NCI-H460 (cell line): ENCODE data around the gene FCHO2. TPM values are rescaled to one million over a fixed set of nuclear protein-coding genes. Genes with fewer than 3 reads are reported as not detected.

Experiments
- DNase-seq: peaks from one replicate; pipeline ENCODE4 v3.0.0-alpha.2; 2016; ENCODE audit warnings: low read depth; ENCODE audit errors: extremely low read depth
- total RNA-seq: library from RNA; depleted of rRNA; stranded (reverse); fragments of >200 nt; shearing (Covaris generic); gene quantifications from 2 replicates; pipeline ENCODE4 v1.2.3, GENCODE V29; 2014

FCHO2 gene
- total RNA-seq, 1 experiment from 2014 or later, result 17.9 TPM

DNA sequence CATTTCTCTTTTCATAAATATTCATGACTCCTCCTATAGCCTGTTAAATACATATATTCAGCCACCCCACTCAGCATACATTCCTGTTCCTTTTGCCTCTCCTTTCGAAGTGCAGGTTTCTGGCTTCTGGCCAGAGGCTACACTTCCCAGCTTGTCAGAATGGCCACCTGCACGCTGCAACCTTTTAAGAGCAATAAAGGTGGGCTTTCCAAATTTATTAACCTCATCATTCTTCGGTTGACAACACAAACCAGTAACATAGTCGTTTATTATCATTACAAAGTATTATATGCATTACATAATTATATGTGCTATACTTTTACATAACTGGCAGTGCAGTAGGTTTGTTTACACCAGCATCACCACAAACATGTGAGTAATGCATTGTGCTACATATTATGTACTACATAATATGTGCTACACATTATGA lies 148.0 kb downstream of the FCHO2 start:
- DNase-seq, result no peak

DNA sequence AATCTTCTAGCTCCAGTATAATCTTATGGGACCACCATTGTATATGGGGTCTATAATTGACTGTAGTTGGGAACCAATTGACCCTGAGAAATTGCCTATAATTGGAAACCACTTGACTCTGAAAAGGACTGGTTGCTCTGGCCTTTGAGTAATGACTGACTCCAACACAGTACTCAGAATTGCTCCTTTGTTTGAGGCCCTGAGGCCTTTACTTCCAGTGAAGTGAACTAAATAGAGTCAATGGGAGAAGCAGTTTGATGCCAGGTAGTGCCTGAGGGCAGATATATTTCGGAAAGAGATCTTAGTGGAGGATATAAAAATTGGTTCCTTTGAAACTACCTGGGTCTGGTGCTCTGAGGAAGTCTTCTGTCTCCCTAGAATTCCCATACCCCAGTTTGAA lies 148.5 kb downstream of the FCHO2 start:
- no peak for DNase-seq

DNA sequence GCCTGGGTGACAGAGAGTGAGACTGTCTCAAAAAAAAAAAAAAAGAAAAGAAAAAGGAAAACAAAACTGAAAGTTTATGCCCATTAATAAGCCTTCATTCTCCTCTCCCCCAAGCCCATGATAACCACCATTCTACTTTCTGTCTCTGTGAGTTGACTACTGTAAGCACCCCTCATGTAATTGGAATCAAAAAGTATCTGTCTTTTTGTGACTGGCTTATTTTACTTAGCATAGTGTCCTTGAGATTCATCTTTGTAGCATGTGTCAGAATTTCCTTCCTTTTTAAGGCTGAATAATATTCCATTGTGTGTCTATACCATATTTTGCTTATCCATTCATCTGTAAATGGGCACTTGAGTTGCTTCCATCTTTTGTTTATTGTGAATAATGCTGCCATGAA lies 150.5 kb downstream of the FCHO2 start:
- no peak for DNase-seq

DNA sequence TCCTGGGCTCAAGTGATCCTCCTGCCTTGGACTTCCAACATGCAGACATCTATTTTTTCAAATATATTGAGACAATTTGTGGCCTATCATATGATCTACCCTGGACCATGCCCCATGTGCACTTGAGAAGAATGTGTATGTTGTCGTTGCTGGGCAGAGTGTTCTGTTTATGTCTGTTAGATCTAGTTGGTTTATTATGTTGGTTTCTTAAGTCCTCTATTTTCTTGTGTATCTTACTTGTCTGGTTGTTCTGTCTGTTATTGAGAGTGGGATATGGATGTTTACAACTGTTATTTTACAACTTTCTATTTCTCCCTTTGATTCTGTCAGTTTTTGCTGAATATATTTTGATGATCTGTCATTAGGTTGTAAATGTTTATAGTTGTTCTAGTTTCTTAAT lies 154.3 kb downstream of the FCHO2 start:
- DNase-seq, result no peak

DNA sequence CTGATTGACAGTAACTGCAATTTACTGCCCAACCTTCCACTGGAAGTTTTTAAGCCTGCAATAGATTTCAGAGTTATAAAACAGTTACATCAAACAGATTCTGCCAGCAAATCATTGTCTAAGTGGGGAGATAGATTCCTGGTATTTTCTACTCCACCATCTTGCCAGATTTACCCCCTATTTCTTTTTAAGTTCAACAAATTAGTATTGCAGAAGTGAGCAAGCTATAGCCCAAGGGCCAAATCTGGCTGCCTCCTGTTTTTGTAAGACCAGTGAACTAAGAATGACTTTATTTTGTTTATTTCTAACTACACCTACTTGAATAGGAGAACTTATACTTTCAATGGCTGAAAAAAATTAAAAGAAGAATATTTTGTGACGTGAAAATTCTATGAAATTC lies 155.7 kb downstream of the FCHO2 start:
- no peak for DNase-seq

DNA sequence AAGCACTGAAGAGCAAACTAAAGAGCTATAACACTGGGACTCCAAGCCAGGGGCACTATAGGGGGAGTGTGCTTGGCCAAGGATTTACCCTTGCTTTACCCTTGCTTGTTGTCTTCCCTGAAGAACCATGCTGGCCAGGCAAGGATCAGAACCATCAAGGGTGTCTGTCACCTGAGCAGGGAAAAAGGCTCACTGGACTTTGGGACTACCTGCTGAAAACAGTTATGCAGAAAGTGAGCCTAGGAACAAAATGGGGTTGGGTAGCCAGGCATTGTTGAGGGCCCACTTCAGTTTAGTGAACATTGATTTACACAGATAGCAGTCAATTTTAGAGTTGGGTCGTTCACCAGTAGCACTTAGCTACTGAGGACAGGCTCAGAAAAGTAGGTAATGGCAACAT lies 156.5 kb downstream of the FCHO2 start:
- DNase-seq, result no peak

DNA sequence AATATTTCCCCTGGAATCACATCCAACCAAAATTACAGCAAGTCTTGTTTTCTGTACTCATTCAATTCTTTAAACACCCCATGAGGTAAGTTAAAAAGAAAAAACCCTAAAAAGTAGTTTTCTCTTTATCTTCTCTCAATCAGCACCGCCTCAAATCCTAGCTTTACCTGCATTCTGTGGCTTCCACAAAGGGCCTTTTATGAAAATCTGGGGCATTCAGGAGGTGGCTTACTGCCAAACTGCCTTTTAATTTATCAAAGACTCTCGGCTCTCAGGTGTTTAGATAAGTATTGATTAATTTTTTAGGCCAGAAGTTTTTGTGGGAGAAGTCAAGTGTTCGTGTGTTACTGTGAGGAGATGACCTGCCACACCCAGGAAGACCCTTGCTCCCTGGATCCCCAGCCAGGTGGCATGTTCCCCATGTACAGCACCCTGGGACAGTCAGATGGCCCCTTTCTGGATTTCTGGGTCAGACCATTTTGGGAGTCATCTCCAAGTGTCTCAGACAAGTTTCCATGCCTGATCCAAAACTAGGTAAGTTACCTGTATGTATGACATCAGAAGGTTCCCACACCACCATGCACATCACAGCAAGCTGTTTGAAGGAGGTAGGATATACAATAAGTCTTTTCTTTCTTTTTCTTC lies 158.3 kb downstream of the FCHO2 start:
- no peak for DNase-seq

DNA sequence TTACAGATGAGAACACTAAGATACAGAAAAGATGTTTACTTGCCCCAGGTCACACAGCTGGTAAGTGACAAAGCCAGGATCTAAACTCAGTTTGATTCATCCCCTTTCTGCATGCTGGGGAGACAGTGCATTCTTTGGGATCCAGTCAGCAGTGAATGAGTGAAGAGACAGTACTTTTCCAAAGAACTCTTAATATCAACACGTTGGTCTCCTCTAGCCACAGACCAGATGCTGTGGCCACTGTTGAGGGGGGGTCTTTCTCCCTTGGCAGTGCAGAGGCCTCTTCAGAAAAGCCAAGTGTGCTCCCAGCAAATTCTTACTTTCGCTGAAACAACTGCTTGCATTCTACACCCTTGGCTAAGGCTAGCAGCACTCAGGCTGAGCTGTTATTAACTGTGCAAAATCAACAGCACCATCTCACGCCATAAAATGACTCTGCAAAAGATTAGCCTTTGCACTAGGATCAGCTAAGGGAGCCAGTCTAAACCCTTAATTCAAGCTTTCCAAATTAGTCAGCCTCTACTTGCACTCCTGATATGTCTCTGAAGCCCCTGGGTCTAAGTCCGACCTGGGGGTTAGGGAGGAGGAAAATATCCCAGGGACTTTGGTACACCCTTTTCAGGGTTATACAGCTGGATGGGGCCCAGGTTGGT lies 159.7 kb downstream of the FCHO2 start:
- DNase-seq, result no peak

DNA sequence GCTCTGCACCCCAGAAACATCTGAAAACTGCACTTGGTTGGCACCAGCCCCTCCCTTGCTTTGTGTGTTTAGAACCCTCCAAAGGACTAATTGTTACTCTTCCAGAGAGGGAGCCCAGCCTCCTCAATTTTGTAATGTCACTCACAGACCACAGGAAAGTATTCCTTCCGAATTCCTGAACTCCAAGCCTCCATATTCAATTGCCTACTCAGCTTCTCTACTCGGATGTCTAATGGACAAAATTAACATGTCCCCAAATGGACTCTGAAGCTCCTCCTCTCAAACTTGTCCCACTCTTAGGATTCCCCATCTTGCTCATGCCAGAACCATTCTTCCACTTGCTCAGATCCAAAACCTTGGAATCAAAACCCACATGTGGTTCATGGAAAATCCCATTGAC lies 160.7 kb downstream of the FCHO2 start:
- DNase-seq, result no peak

DNA sequence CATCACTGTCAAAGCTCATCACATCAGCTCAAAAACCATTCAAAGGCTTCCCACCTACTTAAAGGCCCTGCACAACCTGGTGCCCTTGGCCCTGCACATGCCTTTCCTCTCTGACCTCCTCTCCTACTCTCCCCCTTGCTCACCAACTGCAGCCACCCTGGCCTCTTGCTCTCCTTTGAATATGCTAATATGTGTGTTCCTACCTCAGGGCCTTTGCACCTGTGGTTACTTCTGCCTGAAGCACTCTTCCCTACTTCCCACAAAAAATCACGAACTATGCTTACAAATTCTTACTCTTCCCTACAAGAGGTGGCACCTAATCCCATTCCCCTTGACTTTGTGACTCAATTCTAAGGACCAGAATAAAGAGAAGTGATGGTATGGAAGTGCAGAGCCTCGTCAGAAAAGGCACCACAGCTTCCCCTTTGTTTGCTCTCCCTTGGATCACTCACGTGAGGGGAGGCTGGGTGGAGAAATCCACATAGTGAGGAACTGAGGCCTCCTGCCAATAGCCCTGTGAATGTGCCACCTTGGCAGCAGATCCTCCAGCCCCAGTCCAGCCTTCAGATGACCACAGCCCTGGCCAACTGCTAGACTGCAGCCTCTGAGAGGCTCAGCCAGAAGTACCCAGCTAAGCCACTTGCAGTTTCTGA lies 161.4 kb downstream of the FCHO2 start:
- DNase-seq, result no peak

DNA sequence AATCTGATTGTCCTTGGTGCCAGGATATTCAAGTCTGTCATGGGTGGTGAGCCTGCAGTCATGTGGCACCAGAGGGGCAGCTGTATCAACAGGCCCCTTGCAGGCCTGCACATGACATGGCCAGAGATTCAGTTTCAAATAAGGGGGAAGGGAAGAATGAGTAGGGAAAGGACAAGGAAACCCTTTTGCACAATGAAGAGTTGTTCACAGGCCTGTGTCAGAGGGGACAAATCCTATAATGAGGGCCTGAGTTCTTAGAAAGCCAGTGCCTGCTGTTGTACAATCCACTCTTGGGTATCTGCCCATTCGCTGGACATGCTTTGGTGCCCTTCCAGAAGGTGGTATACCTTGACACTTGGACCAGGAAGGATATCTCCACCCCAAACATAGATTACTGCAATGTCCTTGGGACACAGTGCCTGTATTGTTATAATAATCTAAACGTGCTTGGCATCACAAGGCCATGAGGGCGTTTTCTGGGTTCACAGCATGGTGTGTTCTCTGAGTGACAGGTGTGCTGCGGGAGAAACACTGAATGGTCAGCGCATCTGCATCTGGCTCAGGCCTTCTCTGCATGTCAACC lies 162.6 kb downstream of the FCHO2 start:
- DNase-seq, result no peak

DNA sequence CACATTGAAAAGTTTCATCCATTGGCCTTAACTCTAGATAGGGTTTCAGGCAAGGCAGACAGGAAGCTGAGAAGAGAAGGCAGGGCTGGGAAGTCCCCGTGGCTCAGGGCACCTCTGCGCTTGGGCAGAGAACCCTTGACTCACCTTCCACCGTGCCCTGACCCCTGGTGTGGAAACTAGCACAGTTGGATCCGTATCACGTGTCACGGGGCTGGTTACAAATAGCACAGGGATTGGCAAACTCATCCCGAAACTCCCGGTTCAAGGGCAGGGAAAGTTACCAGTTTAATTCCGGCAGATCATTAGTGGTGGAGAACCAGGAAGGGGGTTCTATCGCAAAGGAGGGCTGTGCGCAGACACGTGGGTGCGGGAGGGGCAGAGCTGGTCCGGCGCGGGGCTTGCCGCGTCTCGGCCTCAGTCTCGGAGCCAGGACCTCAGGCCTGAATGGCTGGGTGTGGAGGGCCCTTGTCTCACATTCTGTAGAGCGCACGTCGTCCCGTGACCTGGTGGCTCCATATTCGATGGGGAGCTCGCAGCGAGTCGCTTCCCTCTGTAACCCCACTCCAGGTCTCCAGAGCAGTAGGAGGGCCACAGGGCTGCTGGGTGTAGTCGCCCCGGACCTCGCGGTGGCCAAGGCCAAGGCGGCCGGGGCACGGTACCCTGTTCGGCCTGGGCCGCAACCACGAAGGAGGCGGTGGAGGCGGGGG lies 163.8 kb downstream of the FCHO2 start:
- no peak for DNase-seq

DNA sequence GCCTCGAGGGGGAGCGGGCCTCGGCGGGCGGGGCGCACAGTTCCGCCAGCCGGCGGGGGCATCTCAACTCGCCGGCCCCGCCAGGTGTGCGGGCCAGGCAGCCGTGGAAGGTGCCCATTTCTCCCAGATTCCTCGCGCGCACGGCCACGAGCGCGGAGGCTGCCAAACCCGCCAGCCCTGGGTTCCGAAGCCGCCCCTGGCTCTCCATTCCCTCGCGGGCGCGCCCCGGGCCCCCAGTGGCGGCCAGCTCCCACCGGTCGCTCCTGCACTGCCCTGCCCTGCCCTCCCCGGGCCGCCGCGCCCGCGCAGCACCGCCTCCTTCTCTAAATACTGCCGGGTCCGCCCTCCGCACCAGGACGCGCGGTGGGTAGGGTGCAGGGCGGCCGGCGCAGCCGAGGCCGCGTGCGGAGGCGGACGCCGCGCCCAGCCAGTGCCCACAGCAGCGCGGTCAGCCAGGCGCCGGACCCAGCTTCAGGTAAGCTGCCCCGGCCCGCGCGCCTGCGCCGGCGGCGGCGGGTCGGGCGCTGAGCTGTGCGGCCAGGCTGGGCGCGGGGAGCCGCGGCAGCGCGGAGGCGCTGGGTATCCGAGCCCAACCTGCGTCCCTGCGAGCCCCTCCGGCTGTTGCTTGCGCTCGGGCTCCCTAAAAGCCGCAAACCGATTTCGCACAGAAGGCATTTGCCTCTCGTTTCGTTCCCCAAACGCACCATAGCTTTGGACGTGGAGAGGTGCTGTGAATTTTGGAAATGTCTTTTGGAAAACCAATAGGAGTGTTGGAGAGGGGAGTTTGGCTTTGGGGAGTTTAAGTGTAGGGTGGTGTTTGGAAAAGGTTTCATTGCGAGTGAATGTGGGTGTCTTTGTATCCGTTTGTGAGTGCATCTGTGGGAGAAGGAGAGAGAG lies 164.6 kb downstream of the FCHO2 start, which contains the start of gene TMEM171:
TSS of gene TMEM171 (plus strand) at position 354 of the 897 bp plus-strand sequence. CDS start 2,799 bp downstream, outside the sequence.
- DNase-seq, result peak; percentile 21

DNA sequence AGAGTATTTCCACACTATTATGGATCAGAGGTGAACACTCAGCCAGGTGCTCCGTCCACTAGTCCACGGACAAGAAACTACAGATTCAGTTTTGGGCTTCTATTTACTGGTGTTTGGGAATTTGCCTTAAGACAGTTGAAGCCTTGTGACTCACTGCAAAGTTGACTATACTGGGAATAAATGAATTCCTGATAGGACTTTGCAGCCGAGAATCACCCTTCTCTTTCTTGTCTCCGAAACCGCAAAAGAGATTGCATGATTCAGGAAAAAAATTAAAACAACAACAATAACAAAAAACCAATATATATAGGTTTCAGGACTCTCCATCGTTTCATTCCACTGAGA lies 165.2 kb downstream of the FCHO2 start:
- DNase-seq, result no peak

DNA sequence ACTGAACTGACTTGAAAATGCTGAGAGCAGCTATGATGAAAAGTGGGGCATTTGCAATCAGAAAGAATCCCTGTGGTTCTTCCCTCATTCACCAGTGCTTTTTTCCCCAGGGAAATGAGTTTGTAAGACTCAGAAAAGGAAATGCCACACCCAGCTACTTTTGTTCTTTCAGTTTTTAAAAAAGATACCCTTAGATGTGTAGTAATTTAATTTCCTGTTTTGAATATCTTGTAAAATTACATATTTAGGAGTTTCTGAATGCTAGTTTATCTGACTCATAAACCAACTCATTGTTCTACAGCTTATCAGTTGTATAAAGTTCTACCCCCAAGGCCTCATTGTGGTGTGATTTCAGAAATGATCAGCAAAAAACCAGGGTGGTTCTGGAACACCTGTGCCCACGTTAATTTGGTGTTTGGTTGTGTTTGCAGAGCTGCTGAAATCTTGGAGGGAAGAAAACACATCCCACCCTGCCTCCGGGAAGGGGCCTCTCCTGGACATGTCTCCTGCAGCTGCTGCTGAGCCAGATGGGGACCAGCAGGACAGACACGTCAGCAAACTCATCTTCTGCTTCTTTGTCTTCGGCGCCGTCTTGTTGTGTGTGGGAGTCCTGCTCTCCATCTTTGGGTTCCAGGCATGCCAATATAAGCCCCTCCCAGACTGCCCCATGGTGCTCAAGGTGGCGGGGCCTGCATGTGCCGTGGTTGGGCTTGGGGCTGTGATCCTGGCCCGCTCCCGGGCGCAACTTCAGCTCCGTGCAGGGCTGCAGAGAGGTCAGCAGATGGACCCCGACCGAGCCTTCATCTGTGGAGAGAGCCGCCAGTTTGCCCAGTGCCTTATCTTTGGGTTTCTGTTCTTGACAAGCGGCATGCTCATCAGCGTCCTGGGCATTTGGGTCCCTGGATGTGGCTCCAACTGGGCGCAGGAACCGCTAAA lies 167.3 kb downstream of the FCHO2 start:
- DNase-seq, result no peak

DNA sequence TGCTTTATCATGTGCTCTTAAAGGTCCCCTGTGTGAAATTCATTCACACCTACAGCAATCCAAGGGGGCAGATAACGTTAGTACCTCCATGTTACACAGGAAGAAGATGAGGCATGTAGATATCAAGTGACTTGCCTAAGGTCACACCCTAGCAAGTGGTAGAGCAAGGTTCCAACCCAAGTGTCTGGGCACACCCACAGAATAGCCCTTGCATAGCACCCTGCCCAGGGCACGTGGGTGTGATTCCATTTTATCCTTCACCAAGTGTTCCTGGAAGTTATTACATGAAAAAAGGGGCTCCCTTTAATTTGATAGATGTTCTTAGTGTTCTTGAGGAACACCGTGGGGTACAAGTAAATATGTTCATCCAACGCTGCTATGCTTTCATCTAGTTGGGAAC lies 169.4 kb downstream of the FCHO2 start:
- DNase-seq, result no peak

DNA sequence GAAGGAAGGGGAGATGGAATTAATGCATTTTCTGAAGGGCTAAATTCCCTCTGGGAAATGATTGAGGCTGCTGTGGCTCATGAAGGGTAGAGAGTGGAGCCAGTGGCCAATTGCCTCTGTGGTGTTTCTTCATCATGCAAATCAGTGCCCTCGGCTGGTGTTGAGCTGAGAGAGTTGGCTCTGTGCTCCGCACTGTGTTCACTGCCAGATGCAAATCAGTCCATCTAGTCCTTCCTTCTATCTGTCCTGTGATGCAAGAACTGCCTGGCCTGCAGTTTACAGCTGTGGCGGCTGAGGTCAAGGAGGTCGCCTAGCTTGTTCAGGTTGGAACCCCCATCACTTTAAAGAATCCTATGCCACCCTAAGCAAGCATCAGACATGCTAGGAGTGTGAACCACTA lies 170.5 kb downstream of the FCHO2 start:
- no peak for DNase-seq

DNA sequence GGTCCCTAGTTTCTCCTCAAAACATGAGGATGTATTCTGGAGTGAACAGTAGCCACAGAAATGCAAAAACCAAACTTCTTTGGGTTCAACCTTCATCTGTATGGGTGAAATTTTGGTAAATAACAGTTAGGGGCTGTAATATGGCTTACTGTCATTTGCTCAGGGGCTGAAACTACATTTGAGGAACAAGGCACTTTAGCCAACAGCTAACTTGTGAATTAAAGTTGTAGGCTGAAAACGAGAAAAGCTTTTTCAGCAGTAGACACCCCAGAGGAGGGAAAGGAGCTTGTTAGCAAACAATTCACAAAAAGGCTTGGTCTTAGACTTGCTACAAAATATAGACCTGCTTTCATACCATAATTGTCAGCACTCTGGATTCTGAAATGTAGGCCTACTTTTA lies 171.1 kb downstream of the FCHO2 start:
- no peak for DNase-seq

DNA sequence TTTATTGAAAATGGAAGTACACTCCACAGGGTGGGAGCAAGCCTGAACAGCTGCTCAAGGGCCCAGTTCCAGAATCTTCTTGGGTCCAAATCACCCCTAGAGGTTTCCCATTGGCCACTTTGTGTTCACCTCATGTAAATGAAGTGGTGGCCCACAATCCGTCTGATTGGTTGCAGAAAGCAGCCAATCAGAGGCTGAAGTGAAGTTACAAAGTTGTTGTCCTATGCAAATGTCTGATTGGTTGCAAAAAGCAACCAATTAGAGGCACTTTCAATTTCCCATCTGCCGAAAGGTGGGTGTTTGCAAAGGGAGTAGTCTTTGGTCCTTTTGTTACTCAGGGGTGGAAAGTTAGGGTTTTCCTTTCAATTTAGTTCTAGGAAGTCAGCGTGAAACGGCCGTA lies 173.3 kb downstream of the FCHO2 start:
- no peak for DNase-seq
